Lower lobe of right lung (tissue), 2 donors: ENCODE data around the gene TREML4. TPM values are rescaled to one million over a fixed set of nuclear protein-coding genes. Genes with fewer than 3 reads are reported as not detected.

Experiments used
- ATAC-seq, 2 donors: fragments of 200-7000 bp; cut with Tn5 transposase; one replicate each; pipeline ENCODE4 v1.9.1; 2020 to 2022; ENCODE audit warnings: mild to moderate bottlenecking in 2 of 2, moderate library complexity in 2 of 2
- DNase-seq: peaks from one replicate; pipeline ENCODE4 v3.0.0-alpha.2; 2020
- H3K27ac ChIP-seq: fragments of 200-600 bp; one replicate; pipeline ENCODE4 v1.8.0; 2022
- H3K27me3 ChIP-seq: fragments of 200-600 bp; one replicate; pipeline ENCODE4 v1.8.0; 2022; ENCODE audit warnings: low read depth
- H3K36me3 ChIP-seq: fragments of 200-600 bp; one replicate; pipeline ENCODE4 v1.8.0; 2022; ENCODE audit warnings: mild to moderate bottlenecking
- H3K4me1 ChIP-seq: fragments of 200-600 bp; one replicate; pipeline ENCODE4 v1.8.0; 2022
- H3K4me3 ChIP-seq: fragments of 200-600 bp; one replicate; pipeline ENCODE4 v1.8.0; 2022; ENCODE audit warnings: mild to moderate bottlenecking
- H3K9me3 ChIP-seq: fragments of 200-600 bp; one replicate; pipeline ENCODE4 v1.8.0; 2022
- CTCF ChIP-seq: fragments of 200-600 bp; IDR thresholded peaks from one replicate; pipeline ENCODE4 v1.8.0; 2022; ENCODE audit warnings: antibody characterized with exemption, mild to moderate bottlenecking
- intact Hi-C: fragments of 100-400 bp; cut with DNase I; formaldehyde crosslinking; loops from one replicate; pipeline ENCODE4 v1.11.0; 2022
- long read RNA-seq: library from polyadenylated mRNA; unstranded; transcript quantifications from one replicate; pipeline ENCODE4 v2.0.0, GENCODE V29; 2021
- total RNA-seq: library from RNA; stranded (reverse); fragmentation: NEBNext Ultra II Directional; extraction: Animal tissue kit (Norgen Biotek cat#: 25700); gene quantifications from one replicate; pipeline ENCODE4 v1.2.1, GENCODE V29; 2021
- donor health status: DM: no; HTN: yes; CAD: no; lungs with severe emphysema.

TREML4 gene
- not detected for total RNA-seq
- long read RNA-seq = 0 reads

DNA sequence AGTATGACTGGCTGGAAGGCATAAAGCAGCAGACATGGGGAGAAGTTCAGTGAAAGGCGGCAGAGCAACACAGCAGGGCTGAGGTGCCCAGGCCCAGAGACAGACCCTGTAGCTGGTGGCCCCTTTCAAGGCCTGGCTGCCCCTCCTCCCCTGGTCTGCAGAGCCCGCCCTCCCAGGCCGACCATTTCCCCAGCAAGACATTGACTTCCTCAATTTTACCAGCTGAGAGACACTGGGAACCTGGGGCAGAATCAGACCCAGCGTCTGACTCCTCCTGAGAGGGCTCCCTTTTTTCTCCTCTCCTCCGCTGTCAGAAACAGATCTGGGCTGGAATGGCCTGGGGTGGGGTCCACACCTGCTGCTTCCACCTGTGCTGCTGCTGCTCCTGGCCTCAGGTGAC, at the start of gene TREML4:
TSS of gene TREML4 (plus strand) at position 254 of the 400 bp plus-strand sequence. CDS start at position 333, 79 bp downstream.
- H3K36me3 ChIP-seq = no peaks in the 10 kb centered on the region
- ATAC-seq (no peak), DNase-seq (no peak)
- H3K27me3 ChIP-seq = peaks cover 6% of the 10 kb centered on the region
- no peak for TF ChIP-seq CTCF
- no peak within 1 kb of the TSS for H3K4me3 ChIP-seq
- no peaks in the 10 kb centered on the region for H3K9me3 ChIP-seq
- intact Hi-C loops = no loop called here
- no peaks in the 10 kb centered on the region for H3K4me1 ChIP-seq
- H3K27ac ChIP-seq = no peak within 1 kb of the TSS

DNA sequence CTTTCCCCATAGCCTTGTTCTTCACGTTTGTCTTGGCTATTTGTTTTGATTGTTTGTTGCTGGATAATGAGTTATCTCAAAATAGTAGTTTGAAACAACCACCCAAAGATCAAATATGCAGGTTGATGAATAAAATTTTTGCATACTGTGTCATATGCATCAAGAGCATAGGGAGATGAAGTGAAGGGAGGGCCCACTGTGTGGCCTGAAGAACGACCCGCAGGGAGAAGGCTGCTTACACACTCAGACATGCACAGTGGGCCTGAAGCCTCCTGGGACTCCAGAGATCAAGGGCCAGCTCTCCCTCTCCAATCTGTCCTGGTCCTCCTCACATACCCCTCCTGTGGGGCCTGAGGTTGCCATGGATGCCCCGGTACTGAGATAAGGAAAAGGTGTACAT, 49.0 kb upstream of the TREML4 start:
- no peak for TF ChIP-seq CTCF
- Histone ChIP-seq H3K9me3 (no peaks in the 10 kb centered on the region), H3K27me3 (peaks cover 25% of the 10 kb centered on the region), H3K27ac (no peak overlapping the region), H3K4me3 (no peak overlapping the region), H3K36me3 (no peaks in the 10 kb centered on the region), H3K4me1 (peaks cover 8% of the 10 kb centered on the region)
- DNase-seq (no peak), ATAC-seq (no peak)
- intact Hi-C loops = no loop called here

DNA sequence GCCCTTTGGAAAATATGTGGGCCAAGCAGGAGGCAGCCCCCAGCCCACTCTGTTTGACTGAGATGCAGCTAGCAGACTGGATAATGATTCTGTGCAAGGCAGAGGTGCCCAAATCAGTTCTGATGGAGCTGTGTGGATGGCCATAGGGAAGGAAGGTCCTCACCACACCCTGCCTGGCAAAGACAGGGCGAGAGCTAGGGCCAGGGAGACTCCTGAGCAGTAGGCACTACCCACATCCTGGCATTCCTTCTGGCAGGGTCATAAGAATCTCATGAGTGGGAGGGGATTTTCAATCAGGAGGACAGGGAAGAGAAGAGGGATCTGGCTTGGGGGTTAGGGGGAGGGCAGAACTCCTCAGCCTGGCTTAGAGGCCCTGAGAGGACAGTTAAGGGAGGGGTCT, 46.6 kb upstream of the TREML4 start:
- DNase-seq = no peak
- ATAC-seq = no peak
- no peaks in the 10 kb centered on the region for H3K36me3 ChIP-seq
- no peak overlapping the region for H3K4me3 ChIP-seq
- no peak for TF ChIP-seq CTCF
- no peak overlapping the region for H3K27ac ChIP-seq
- peaks cover 20% of the 10 kb centered on the region for H3K27me3 ChIP-seq
- intact Hi-C loops = no loop called here
- no peaks in the 10 kb centered on the region for H3K9me3 ChIP-seq
- peaks cover 8% of the 10 kb centered on the region for H3K4me1 ChIP-seq

DNA sequence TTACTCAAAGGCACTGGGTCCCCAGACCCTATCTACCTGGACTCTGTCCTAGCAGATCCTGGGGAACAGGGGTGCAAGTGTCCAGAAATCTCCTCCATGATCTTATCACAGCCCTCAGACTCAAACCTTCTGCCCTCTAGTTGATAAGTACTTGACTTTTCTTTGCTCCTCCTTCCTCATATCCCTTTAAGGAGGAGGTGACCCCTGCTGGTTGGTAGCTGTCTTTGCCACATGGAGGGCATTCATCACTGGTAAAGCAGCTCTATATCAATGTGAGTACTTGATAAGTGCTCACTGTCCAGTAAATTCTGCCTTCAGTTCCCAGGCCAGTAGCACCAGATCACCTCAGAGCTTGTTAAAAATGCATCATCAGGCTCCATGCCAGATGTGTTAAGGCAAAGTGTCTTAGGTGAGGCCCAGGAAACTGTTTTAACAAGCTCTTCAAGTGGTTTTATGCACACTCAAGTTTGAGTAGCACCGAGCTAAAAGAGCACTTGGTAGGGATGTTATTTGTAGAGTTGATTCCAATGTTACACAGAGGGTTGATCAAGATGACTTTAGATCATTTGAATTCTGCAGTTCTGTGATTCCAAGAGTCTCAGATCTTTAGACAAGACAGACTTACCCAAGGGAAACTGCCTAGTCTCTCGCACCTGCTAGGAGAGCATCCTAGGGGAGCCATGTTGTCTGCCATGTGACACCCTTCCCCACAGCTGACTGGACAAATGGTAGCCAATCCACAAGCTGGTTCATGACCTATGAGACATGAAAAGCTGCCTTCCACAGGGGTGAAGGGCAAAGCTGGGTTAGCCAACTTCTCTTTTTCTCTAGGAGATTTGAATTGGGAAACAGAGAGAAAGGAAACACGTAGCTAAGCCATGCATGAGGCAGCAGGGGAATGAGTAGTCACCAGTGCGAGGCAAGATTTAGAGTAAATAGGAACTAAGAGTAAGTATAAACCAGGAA, 45.8 kb upstream of the TREML4 start:
- TF ChIP-seq CTCF = peak; percentile 55
- H3K27ac ChIP-seq = peak overlapping the region; percentile 67
- peaks cover 25% of the 10 kb centered on the region for H3K27me3 ChIP-seq
- intact Hi-C loops = no loop called here
- H3K36me3 ChIP-seq = no peaks in the 10 kb centered on the region
- H3K4me3 ChIP-seq = no peak overlapping the region
- DNase-seq (no peak), ATAC-seq (peak; percentile 84 to 89)
- peaks cover 8% of the 10 kb centered on the region for H3K4me1 ChIP-seq
- H3K9me3 ChIP-seq = no peaks in the 10 kb centered on the region

- ATAC-seq (no peak), DNase-seq (no peak)
- Histone ChIP-seq H3K36me3 (no peaks in the 10 kb centered on the region), H3K4me1 (peaks cover 8% of the 10 kb centered on the region), H3K27ac (no peak overlapping the region), H3K9me3 (peaks cover under 1% of the 10 kb centered on the region), H3K4me3 (no peak overlapping the region), H3K27me3 (peaks cover 22% of the 10 kb centered on the region)
- intact Hi-C loops = no loop called here
- no peak for TF ChIP-seq CTCF
Observed at GRCh38 chr6:41184761-41185160, 43.4 kb upstream of the TREML4 start.
